SIG-M5 (cell line): Measurements from ENCODE around the gene ORMDL2.
A peak's percentile ranks its signal among the peaks of the same experiment; 100 is the strongest.

ENCODE experiments used
- DNase-seq: peaks from one replicate; lab custom pipeline; 2025; lab: John Stamatoyannopoulos, UW

ORMDL2 gene, protein sequence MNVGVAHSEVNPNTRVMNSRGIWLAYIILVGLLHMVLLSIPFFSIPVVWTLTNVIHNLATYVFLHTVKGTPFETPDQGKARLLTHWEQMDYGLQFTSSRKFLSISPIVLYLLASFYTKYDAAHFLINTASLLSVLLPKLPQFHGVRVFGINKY

DNA sequence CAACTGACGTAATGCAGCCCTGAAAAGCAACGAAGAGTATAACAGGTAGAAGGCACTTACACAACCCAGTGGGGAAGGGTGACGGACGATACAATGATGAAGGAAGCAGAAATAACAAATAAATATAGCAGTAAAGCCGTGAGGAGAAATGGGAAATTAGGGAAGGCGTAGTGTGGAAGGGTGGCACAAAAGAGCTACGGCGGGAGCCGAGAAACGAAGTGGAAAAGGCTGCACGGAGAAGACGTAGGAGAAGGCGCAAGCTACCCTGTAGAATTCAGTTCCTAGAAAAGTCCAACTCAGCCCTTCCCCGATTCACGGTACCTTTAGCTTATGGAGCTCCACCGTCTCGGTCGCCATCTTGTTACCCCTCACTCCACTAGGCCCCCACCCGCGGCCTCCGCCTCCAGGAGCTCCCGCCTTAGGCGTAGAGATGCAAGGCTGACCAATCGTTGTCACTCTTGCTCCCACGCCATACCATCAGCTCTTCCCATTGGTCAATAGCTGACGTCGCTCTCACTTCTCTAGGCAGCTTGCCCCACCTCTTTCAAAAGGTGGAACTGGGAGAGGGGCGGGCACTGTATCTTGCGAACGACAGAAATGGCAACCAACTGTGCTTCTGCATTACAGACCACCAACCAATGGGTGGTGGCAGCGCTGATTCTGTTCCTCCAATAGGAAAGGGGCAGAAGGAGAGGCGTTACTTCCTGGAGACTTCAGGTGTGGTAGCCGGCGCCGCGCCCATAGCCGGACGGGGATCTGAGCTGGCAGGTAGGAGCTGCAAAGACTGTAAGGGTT, at the start of gene ORMDL2, which contains the start of gene SARNP:
Gene ORMDL2 (plus strand): TSS at position 697 of the 795 bp plus-strand sequence. CDS start 959 bp downstream, outside the sequence.
Gene SARNP (minus strand): TSS at position 380 of the 795 bp plus-strand sequence. CDS start 23 bp downstream, at position 357.
- peak; percentile 100 for DNase-seq

GRCh38 chr12:55771736-55772135, 46.1 kb upstream of the ORMDL2 start:
- no peak for DNase-seq

DNA sequence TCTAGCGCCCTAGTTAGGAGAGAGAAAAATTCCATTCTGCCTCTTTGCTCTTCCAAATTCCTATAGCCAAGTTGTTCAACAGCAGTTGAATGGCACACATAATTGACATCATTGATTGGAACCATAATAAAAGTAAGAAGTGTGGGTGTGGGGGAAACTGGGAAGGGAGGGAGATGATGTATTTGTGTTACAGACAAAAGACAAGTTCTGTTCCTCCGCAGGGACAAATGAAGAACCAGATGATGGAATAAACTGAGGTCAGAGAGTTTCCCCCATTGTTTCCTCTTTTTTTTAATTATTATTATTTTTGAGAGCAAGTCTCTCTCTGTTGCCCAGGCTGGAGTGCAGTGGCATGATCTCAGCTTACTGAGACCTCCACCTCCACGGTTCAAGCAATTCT, 40.0 kb upstream of the ORMDL2 start:
- DNase-seq: no peak

- no peak for DNase-seq
Measured at GRCh38 chr12:55780685-55781084, 37.2 kb upstream of the ORMDL2 start.

- no peak for DNase-seq
Measured at GRCh38 chr12:55788546-55788945, 29.3 kb upstream of the ORMDL2 start.

GRCh38 chr12:55789171-55789570, 28.7 kb upstream of the ORMDL2 start:
- DNase-seq: no peak

DNA sequence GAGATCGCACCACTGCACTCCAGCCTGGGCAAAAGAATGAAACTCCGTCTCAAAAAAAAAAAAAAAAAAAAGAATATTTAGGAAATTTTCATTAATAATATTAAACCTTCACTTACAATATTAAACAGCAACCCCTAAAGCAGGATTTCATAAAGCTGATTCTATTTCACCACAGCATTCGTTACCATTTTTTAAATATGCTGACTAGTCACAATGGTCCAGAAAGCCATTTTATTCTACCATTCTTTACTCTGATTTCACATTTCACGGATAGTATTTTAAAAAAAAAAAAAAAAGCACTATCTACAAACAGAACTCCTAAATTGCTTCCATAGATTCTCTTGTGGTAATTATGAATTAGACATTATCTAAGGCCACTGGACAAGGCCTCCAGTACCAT, 27.9 kb upstream of the ORMDL2 start:
- DNase-seq: no peak

- DNase-seq: no peak
Measured at GRCh38 chr12:55795950-55796349, 21.9 kb upstream of the ORMDL2 start.

DNA sequence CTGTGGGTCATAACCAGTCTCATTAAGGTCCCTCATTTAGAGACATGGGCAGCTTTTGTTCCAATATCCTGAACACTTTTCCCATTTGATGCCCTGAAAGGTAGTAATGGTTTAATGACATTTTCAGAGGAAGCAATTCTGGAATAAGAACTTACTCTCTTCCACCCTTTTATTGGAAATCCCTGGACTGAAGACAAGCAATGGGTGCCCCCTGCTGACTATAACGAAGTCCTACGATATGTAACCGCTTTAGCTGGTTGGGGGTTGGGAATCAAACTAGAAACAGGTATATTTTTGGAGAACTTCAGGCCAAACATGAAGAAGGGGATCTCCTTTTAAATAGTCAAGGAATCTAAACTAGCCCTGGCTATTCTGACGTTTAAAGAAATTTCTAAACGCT, 20.8 kb upstream of the ORMDL2 start:
- DNase-seq: no peak

DNA sequence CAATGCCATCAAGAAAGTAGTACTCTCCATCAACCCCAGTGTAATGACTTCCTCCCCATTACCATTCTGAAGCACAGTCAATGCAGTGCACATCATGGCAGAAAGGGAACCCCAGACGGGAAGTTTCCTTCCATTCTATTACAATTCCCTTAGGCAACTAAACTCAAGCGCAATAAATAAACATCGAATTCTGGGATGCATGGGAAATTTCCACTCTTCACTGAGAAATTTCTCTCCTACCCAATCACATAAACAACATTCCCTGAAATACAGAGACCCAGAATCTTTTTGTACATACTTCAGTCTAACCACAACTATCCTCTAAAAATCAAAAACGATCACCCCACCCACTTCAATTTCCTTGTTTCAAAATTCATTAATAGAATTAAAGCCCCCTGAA, 20.3 kb upstream of the ORMDL2 start:
- no peak for DNase-seq

DNA sequence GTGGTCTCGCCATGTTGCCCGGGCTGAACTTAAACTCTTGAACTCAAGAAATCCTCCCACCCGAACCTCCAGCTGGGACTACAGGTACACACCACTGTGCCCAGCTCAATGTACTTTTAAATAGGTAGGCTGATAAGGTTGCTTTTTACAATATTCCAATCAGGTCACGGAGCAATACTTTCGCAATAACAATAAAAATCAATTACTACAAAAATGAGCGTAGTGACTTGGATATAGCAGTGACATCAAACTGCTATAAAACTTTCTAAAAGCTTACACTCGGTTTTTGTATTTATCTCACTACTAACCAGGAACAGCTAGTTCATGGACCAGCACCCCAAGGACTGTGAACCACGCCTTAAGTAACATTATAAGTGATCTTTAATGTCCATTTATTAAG, 10.9 kb upstream of the ORMDL2 start:
- no peak for DNase-seq

- no peak for DNase-seq
Measured at GRCh38 chr12:55809274-55809673, 8.6 kb upstream of the ORMDL2 start.

DNA sequence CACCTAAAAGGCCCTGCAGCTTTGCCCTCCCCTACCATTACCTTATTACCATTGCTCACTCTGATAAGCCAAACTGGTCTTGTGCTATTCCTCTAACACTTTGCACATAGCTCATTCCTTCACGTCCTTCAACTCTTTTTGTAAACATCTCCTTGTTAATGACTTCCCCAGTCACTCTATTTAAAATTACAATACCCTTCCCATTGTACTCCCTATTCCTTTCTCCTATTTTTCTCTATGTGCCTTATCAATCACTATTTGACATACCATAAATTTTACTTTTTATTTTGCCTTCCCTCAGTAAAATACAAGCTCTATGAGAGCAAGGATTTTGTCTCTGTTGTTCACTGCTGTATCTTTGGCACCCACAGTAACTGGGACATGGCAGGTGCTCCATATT, 5.8 kb upstream of the ORMDL2 start:
- no peak for DNase-seq

DNA sequence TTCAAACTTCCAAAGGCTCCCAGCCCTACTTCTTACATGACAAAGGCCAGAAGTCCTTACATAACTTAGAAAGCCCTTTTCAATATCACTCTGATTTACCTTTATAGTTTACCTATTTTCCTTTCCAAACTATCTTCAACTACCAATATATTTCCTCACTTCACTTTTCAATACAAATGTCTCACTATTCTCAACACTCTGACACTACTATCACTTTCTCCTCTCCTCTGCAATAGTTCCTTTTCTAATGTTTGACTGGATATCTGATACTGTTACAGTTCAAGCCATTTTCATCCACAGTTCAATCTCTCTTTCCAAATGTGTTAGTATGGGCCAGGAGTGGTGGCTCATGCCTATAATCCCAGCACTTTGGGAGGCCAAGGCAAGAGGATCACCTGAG, 3.6 kb upstream of the ORMDL2 start:
- no peak for DNase-seq

DNA sequence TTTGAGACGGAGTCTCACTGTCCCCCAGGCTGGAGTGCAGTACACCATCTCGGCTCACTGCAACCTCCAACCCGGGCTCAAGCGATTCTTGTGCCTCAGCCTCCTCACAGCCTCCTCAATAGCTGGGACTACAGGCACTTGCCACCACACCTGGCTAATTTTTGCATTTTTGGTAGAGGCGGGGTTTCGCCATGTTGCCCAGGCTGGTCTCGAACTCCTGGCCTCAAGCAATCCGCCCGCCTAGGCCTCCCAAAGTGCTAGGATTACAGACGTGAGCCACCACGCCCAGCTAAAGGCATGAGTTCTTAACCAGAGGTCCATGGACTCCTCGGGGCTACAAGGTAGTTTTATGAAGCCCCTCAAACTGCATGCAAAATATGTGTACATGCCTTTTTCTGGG, 2.4 kb upstream of the ORMDL2 start:
- no peak for DNase-seq

DNA sequence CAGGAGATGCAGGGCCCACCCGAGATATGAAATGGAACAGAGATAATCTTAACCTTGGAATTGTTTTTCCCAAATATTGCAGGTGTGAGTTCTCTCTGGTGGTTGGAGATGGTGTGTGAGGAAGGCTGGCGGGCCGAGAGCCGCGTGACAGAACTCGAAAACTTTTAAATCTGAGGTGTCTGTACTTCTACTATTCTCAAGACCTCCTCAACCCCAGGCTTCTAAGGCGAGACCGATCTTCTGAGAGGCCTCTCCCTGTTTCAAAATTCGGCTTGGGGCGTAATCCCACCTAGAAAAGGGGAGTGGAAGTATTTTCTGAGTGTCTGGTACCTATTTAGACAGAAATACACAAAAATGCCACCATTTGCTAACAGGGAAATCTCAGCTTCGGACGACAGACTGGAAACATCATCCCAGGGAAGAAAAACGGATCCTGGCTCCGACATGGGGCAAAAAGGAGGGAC, 928 bp upstream of the ORMDL2 start:
- no peak for DNase-seq

DNA sequence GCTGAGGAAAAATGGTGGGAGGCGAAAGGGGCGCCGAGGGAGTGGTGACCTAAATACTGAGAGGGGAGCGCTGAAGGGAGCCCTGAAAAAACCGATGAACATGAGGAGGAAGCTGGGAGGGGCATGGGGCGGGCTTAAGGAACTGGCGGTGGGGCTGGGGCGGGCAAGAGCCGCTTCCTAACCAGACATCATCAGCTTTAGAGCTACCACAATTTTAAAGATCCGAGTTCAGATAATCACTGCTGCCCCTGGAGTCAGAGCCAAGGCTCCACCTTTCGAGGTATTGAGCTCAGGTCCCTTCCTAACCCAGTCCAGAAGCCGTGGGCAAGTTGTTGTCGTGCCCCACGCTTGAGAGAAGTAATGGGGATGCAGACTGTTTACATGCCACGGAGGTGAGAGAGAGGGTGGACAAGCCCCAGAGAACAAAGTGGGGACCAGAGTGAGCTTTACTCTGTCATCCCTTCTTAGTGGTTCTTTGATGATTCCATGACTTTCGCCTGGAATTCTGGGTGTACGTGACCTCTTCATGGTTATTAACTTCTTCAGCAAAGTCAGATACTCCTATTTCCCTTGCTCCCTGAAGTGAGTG, 393 bp downstream of the ORMDL2 start:
- DNase-seq: no peak

- no peak for DNase-seq
Measured at GRCh38 chr12:55818886-55819285, 1.0 kb downstream of the ORMDL2 start.

GRCh38 chr12:55820679-55821078, 2.8 kb downstream of the ORMDL2 start:
- no peak for DNase-seq

- DNase-seq: no peak
Measured at GRCh38 chr12:55822228-55822627, 4.4 kb downstream of the ORMDL2 start.

- DNase-seq: no peak
Measured at GRCh38 chr12:55823419-55823818, 5.6 kb downstream of the ORMDL2 start.

GRCh38 chr12:55824726-55825125, 6.9 kb downstream of the ORMDL2 start:
- DNase-seq: no peak

DNA sequence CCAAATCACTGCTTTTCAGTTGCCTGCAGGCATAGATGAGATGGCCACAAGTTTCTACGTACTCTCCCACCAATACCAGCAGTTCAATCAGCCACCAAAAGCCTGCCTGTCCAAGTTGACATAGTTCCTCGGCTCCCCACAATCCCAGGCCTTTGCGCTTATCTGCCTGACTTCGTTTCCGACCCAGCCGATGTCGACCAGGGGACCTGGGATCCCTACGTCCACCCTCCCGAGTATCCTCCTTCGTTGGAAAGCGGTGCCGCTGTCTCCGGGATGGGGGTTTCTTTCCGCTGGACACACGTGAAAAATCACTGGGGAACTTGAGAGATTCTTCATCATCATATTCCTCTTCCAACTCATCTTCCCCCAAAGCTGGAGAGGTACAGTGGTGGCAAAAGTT, 10.0 kb downstream of the ORMDL2 start:
- DNase-seq: no peak
